Endothelial cell of umbilical vein (primary cell): ENCODE measurements around the gene LYPLAL1. TPM values are rescaled to one million over a fixed set of nuclear protein-coding genes. Genes with fewer than 3 reads are reported as not detected.

Experiments used
- BruUV-seq: library from RNA; stranded (reverse); fragments of 400-500 nt; replicated peaks from 2 replicates; lab custom pipeline; 2021; lab: Mats Ljungman, UMichigan
- CTCF ChIA-PET: fragments of 300-600, 350-600 bp; sonication (Branson Sonifier 250); formaldehyde crosslinking; loops from one replicate; lab custom pipeline; 2021; ENCODE audit warnings: antibody characterized with exemption, inconsistent platforms; lab: Charles Lee
- POLR2A ChIA-PET: fragments of 300-600, 350-600 bp; sonication (Branson Sonifier 250); formaldehyde crosslinking; loops from one replicate; lab custom pipeline; 2021; ENCODE audit warnings: antibody characterized with exemption, inconsistent platforms; lab: Charles Lee
- DNase-seq: peaks from one replicate; pipeline ENCODE4 v3.0.0-alpha.2; 2011; ENCODE audit warnings: low read depth, low spot score
- FAIRE-seq: peaks from 2 replicates; lab custom pipeline; 2011; peaks lifted over from hg19 to GRCh38; lab: Jason Lieb, UNC
- H2AFZ ChIP-seq: 2 replicates; pipeline ENCODE4 v1.6.0; 2012; ENCODE audit warnings: low read depth, low read length, control low read depth, inconsistent platforms
- H3K27ac ChIP-seq: 2 replicates; pipeline ENCODE4 v1.5.1; 2011; ENCODE audit warnings: low read depth, mild to moderate bottlenecking, control low read depth, low read length, moderate library complexity; ENCODE audit not compliant: insufficient read depth
- H3K27me3 ChIP-seq, 2 experiments: 2 replicates each; pipeline versions ENCODE4 v1.6.0 to v1.6.1; 2011; ENCODE audit warnings: low read length in 2 of 2, mixed read lengths in 1 of 2; ENCODE audit not compliant: control insufficient read depth in 2 of 2, insufficient read depth in 2 of 2
- H3K36me3 ChIP-seq, 2 experiments: 2 replicates in 1 of 2; 3 replicates in 1 of 2; pipeline ENCODE4 v1.5.1; 2011; ENCODE audit warnings: low read length in 2 of 2, mild to moderate bottlenecking in 1 of 2, moderate library complexity in 1 of 2; ENCODE audit not compliant: control insufficient read depth in 2 of 2, insufficient read depth in 2 of 2; ENCODE audit errors: extremely low read depth in 1 of 2
- H3K4me1 ChIP-seq: 3 replicates; pipeline ENCODE4 v1.5.1; 2011; ENCODE audit warnings: mild to moderate bottlenecking, low read length; ENCODE audit not compliant: control insufficient read depth, insufficient read depth; ENCODE audit errors: extremely low read depth
- H3K4me2 ChIP-seq: 2 replicates; pipeline ENCODE4 v1.6.1; 2011; ENCODE audit warnings: low read length, control low read depth, mixed read lengths; ENCODE audit not compliant: insufficient read depth
- H3K4me3 ChIP-seq, 3 experiments: fragments of 200-600 bp in 1 of 3; sonication (generic), shearing (Covaris generic) in 1 of 3; replicated peaks in 1 of 3; 2 replicates each; pipeline ENCODE4 v1.5.1; 2011 to 2016; ENCODE audit warnings: control low read depth in 3 of 3, low read length in 3 of 3, mild to moderate bottlenecking in 2 of 3, inconsistent platforms in 1 of 3, low read depth in 1 of 3, moderate library complexity in 1 of 3; ENCODE audit not compliant: insufficient read depth in 1 of 3
- H3K79me2 ChIP-seq: 2 replicates; pipeline ENCODE4 v1.6.0; 2012; ENCODE audit warnings: low read length, inconsistent platforms; ENCODE audit not compliant: control insufficient read depth, insufficient read depth
- H3K9ac ChIP-seq: replicated peaks from 2 replicates; pipeline ENCODE3; 2011; ENCODE audit warnings: low read length, control low read depth; ENCODE audit not compliant: insufficient read depth; ENCODE audit errors: extremely low read depth
- H3K9me1 ChIP-seq: replicated peaks from 3 replicates; pipeline ENCODE4 v1.6.0; 2011; ENCODE audit warnings: mild to moderate bottlenecking, low read length; ENCODE audit not compliant: control insufficient read depth, insufficient read depth; ENCODE audit errors: extremely low read depth
- H3K9me3 ChIP-seq: replicated peaks from 2 replicates; pipeline ENCODE4 v1.5.1; 2012; ENCODE audit warnings: low read length, inconsistent platforms; ENCODE audit not compliant: control insufficient read depth, insufficient read depth
- H4K20me1 ChIP-seq: replicated peaks from 2 replicates; pipeline ENCODE3; 2011; ENCODE audit warnings: mild to moderate bottlenecking, low read length; ENCODE audit not compliant: control insufficient read depth, insufficient read depth; ENCODE audit errors: extremely low read depth
- CTCF ChIP-seq, 2 donors: IDR thresholded peaks; 1 replicate in 1 of 2; 2 replicates in 1 of 2; pipeline ENCODE4 v1.5.1; 2011; ENCODE audit warnings: low read length in 2 of 2, mild to moderate bottlenecking in 2 of 2, moderate library complexity in 2 of 2, control low read depth in 1 of 2, inconsistent platforms in 1 of 2, low read depth in 1 of 2; ENCODE audit not compliant: insufficient read depth in 1 of 2; ENCODE audit errors: extremely low read depth in 1 of 2
- EZH2 ChIP-seq: IDR thresholded peaks from 2 replicates; pipeline ENCODE4 v1.6.1; 2012; ENCODE audit warnings: borderline replicate concordance, low read depth, mild to moderate bottlenecking, moderate library complexity, low read length, inconsistent platforms; ENCODE audit not compliant: severe bottlenecking
- FOS ChIP-seq: IDR thresholded peaks from 2 replicates; pipeline ENCODE4 v1.6.1; 2011; ENCODE audit warnings: mild to moderate bottlenecking, low read length, moderate library complexity, borderline replicate concordance; ENCODE audit not compliant: insufficient read depth
- GATA2 ChIP-seq: IDR thresholded peaks from 2 replicates; pipeline ENCODE4 v1.7.0; 2011; ENCODE audit warnings: low read depth, mild to moderate bottlenecking, moderate library complexity, mixed read lengths, low read length; ENCODE audit not compliant: insufficient read length, insufficient read depth
- JUN ChIP-seq: IDR thresholded peaks from 2 replicates; pipeline ENCODE4 v1.6.1; 2011; ENCODE audit warnings: borderline replicate concordance, low read depth; ENCODE audit not compliant: insufficient read length, insufficient read depth
- MYC ChIP-seq: IDR thresholded peaks from one replicate; pipeline ENCODE4 v1.6.1; 2011; ENCODE audit warnings: mild to moderate bottlenecking, low read depth, low read length
- POLR2A ChIP-seq: IDR thresholded peaks from 2 replicates; pipeline ENCODE4 v1.6.1; 2012; ENCODE audit warnings: low read depth, mild to moderate bottlenecking, control low read depth, low read length
- POLR2AphosphoS5 ChIP-seq: IDR thresholded peaks from 2 replicates; pipeline ENCODE4 v1.6.1; 2012; ENCODE audit warnings: low read depth, mild to moderate bottlenecking, control low read depth, low read length, moderate library complexity; ENCODE audit not compliant: insufficient read depth
- dilution Hi-C: fragments of 300-500 bp; cut with MboI; formaldehyde crosslinking; loops from one replicate; pipeline ENCODE4 v1.15.0; 2019; ENCODE audit warnings: low sequenced_read_pairs; ENCODE audit not compliant: extremely low pct_ligation_motif_present
- intact Hi-C: fragments of 100-400 bp; cut with micrococcal nuclease; formaldehyde crosslinking; loops from one replicate; pipeline ENCODE4 v1.10.0; 2022
- polyA plus RNA-seq, 4 experiments: library from polyadenylated mRNA; depleted of rRNA in 3 of 4; stranded (reverse) in 3 of 4; unstranded in 1 of 4; fragments of >200 nt; gene quantifications; 2 replicates each; pipeline versions ENCODE4 v1.2.1 to v1.2.3, GENCODE V29; 2011 to 2012; ENCODE audit warnings: missing spikeins in 1 of 4
- total RNA-seq: library from RNA; stranded (reverse); gene quantifications from 2 replicates; pipeline ENCODE4 v1.2.3, GENCODE V29; 2021
- TF ChIP-seq, protein P1 (sequence below): IDR thresholded peaks from 2 replicates; pipeline ENCODE4 v1.6.1; 2011; ENCODE audit not compliant: insufficient read depth, insufficient read length

The LYPLAL1 gene
- total and polyA plus RNA-seq, 2 donors (not counting 3 experiments of a cell fraction or from before 2014, with no cell fraction given): 7.4 to 25.4 TPM

DNA sequence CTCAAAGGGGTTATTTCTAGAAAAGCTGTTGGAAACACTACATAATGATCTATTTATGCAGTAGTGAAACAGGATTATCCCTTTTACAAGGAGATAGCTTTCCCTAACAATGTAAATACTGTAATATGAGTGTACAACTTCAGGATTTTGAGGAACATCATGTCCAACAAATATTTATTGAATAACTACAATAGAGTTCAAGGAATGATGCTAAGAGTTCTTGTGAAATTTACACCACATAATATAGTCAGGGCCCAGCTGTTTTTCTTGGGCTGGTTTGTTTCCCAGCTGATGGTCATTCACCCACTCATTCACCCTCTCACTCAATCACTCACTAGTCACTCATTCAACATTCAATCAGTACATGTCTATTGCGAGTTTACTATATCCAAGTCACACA, 12.3 kb upstream of the LYPLAL1 start:
- intact Hi-C loops: no loop called here
- H3K27ac ChIP-seq: no peak overlapping the region
- CTCF ChIA-PET: no interaction called here

More for the DNA sequence above, 12.3 kb upstream of the LYPLAL1 start:
- H2AFZ ChIP-seq: no peak overlapping the region
- no peaks in the 10 kb centered on the region for H3K79me2 ChIP-seq
- POLR2A ChIA-PET: no interaction called here
- no peaks in the 10 kb centered on the region for H3K9me3 ChIP-seq
- dilution Hi-C loops: no loop called here
- no peaks in the 10 kb centered on the region for H4K20me1 ChIP-seq
- TF ChIP-seq POLR2A: no peak
- no peak for TF ChIP-seq GATA2
- TF ChIP-seq MYC: no peak
- TF ChIP-seq JUN: no peak
- no peak for TF ChIP-seq FOS
- TF ChIP-seq POLR2AphosphoS5: no peak
- TF ChIP-seq CTCF (IDR thresholded peaks at IDR 0.05; ENCODE audit: extremely low read depth in 1 of 2, insufficient read depth in 1 of 2, low read depth in 1 of 2, low read length in 2 of 2): no peak
- TF ChIP-seq, protein P1, sequence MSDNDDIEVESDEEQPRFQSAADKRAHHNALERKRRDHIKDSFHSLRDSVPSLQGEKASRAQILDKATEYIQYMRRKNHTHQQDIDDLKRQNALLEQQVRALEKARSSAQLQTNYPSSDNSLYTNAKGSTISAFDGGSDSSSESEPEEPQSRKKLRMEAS: no peak
- no peak for TF ChIP-seq EZH2
- H3K9me1 ChIP-seq: no peaks in the 10 kb centered on the region
- no peak overlapping the region for H3K4me3 ChIP-seq
- BruUV-seq: no TSS peak
- DNase-seq: no peak
- no peak overlapping the region for H3K9ac ChIP-seq
- no peaks in the 10 kb centered on the region for H3K36me3 ChIP-seq
- no peaks in the 10 kb centered on the region for H3K4me1 ChIP-seq
- FAIRE-seq: no peak
- H3K4me2 ChIP-seq: no peak overlapping the region
- no peaks in the 10 kb centered on the region for H3K27me3 ChIP-seq
